HUDEP-2 (cell line): ENCODE results near the gene BTBD9.

Experiments used
- DNase-seq, 76 experiments: peaks; one replicate each; lab custom pipeline; 2025; ENCODE audit not compliant: unreplicated experiment in 76 of 76; lab: John Stamatoyannopoulos, UW

Gene BTBD9

DNA sequence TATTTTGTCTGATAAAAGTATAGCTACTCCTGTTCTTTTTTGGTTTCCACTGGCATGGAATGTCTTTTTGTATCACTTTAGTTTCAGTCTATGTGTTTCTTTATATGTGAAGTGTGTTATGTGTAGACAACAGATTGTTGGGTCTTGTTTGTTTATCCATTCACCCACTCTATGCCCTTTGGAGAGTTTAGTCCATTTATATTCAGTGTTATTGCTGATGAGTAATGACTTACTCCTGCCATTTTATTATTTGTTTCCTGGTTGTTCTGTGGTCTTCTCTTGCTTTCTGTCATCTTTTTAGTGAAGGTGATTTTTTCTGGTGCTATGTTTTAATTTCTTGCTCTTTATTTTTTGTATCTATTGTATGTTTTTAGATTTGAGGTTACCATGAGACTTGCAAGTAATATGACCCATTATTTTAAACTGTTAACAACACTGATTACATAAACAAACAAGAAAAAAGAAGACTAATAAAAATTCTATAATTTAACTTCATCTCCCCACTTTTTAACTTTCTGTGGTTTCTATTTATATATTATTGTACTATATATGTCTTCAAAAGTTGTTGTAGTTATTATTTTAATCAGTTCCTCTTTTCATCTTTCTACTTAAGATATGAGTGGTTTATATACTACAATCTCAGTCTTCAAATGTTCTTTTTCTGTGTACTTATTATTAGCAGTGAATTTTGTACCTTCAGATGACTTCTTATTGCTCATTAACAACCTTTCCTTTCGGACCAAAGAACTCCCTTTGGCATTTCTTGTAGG, 323.4 kb downstream of the BTBD9 start:
- no peak for DNase-seq

DNA sequence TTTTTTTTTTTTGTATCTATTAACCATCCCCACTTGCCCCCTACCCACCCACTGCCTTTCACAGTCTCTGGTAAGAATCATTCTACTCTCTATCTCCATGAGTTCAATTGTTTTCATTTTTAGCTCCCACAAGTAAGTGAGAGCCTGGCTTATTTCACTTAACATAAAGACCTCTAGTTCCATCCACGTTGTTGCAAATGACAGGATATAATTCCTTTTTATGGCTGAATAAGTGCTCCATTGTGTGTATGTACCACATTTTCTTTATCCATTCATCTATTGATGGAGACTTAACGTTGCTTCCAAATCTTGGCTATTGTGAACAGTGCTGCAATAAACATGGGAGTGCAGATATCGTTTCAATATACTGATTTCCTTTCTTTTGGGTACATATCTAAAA, 328.5 kb downstream of the BTBD9 start:
- no peak for DNase-seq

DNA sequence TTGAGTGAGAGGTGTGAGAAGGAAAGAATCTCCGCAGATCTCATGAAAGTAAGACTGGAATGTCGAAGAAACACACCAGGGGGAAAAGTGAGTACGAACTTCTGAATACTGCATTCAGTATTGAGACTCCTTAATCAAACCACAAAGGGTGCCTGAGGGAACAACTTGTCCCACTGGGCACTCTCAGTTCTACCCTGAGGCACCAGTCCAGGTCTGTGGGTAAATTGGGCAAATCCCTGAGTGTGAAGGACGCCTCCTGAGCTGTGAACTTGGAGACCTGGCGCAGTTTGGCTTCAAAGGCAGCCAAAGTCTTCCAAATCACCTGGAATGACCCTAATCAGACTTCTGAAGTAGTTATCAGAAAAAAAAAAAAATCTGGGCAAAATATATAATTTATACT, 329.7 kb downstream of the BTBD9 start:
- DNase-seq, result no peak

DNA sequence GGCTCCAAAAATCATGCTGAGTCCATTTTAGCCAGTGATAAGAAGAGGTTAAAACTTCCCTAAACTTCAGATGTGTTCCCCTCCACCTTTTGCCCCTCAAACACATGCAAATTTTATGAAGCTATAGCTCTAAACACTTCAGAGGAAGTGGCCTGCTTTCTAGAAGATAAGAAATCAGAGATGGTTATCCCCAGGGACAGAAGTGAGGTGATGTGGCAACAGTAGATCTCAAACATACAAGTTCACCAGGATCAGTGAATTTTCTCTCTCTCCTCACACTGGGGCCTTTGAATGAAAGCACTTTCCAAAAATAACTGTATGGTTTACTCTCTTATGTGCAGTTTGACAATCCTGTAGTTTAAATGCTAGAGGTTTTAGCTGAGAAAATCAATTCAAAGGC, 332.0 kb downstream of the BTBD9 start:
- no peak for DNase-seq

DNA sequence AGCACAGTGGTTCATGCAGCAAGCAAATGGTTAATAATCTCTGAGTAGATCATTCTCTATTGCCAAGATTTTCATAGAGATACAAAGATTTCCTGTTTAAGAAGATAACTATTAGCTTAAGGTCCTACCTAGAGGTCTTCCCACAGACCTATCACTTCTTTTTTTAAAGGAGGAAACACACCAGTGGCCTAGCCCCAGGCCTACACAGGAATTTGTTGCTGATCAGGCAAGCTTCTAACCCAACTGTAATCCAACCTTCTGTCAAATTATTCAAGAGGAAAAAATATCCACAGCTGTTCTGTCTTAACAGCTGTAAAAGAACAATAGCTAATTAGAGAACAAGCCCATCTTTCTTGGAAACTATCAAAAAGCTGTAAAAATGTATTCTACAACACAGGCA, 332.8 kb downstream of the BTBD9 start:
- DNase-seq, result no peak

DNA sequence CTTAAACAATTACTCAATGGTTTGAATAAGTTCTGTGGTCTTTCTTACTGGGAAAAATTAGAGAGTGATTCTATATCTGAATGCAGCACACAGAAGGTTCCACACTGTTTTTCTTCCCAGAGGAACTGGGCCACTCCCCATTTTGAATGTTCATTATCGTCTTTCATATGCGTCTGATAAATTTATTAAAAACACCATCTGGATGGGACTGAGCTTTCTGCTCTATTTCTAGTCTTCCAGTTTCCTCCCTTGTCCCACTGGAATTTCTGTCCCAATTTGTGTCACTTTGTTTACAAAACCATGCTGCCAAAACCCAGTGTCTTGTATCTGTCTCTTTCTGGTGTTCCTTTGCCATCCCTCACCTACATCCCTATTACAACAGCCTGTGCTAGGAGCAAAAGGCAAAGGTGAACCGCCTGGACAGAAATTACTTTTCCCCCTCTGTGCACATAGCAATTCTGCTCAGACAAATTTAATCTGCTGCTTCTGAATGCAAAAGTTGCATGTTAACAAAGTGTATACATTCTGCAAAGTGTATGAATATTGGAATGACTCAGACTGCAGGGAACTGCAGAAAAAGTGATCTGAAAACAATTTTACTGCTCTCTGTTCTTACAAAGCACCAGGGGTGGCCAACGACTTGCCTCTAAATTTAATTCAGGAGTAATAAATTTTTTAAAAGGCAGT, 333.6 kb downstream of the BTBD9 start:
- no peak for DNase-seq

DNA sequence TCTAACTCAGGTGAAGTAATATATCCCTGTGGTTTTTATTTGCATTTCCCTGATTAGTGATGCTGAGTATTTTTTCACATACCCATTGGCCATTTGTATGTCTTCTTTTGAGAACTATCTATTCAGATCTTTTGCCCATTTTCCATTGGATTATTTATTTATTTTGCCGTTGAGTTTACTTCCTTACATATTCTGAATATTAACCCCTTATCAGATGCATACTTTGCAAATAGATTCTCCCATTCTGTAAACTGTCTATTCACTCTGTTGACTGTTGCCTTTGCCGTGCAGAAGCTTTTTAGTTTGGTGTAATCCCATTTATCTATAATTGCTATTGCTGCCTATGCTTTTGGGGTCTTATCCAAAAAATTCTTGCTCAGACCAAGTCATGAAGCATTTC, 336.9 kb downstream of the BTBD9 start:
- no peak for DNase-seq

DNA sequence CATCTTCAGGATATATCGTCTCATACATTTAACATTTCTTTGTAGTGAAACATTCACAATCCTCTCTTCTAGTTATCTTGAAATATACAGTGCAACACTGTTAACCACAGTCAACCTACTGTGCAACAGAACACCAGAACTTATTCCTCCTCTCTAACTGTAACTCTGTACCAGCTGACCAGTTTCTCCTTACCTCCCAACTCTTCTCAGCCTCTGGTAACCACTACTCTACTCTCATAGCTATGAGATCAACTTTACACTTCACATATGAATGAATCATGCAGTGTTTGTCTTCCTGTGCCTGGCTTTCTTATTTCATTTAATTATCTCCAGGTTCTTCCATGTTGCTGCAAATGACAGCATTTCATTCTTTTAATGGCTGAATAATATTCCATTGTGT, 337.6 kb downstream of the BTBD9 start:
- no peak for DNase-seq

DNA sequence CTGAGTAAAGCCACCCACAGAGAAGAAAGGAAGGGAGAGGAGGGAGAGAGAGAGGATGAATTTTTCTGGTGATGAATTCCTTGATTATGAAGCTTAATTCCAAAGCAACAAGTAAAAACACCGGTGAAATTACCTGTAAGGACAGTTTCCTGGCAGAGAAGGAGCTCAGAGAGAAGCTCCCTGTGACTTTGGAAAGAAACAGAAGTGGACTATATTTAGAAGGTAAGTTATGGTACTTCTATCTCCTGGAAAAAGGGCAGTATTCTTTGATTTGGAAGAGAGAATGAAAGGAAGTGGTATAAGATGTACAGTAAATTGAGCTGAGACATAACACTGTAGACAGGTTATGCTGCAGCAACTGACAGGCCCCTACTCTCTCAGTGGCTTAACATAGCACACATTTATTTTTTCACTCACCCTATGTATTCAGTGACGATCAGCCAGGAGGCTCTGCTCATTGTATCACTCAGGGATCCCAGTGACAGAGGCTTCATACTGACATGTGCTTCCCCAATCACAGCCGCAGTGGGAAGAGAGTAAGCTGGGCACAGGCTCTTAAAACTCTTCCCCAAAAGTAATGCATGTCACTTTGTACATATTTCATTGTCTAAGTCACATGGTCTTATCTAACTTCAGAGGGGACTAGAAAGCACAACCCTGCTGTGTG, 349.5 kb downstream of the BTBD9 start:
- DNase-seq, result no peak

DNA sequence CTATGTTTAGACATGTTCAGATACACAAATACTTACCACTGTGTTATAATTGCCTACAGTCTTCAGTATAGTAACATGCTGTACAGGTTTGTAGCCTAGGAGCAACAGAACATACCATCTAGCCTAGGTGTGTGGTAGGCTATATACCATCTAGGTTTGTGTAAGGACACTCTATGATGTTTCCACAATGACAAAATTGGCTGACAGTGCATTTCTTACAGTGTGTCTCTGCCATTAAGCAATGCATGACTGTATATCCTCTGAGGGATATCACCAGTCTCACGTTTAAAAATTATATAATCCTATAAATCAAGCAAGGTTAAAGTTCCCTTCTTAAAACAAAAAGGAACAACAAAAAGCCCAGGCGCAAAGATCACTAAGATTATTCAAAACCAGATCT, 352.2 kb downstream of the BTBD9 start:
- DNase-seq, result no peak

DNA sequence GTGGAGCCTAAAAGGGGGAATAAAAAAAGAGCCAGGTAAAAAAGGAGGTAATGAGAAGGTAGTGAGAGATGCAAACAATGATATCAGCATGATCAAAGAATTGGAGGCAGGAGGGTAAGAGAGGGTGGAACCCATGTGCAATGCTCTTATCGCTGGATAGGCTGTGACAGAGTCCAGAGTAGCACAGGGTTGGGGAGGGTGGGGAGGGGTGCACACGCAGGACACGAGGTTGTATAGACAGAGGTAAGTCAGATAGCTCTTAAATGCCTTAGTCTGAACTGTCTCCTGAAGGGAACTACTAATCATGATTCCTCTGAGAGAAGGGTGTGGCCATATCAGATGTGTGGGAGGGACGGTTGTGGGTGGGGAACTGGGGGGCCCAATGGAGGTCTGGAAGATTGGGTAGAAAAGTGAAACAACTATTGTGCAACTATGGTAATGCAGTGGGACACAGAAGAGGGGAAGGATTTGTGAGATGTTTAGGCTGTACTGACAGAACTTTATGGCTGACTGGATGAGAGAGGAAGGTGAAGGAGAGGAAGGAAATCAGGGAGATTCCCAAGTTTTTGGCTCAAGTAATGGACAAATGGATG, 354.8 kb downstream of the BTBD9 start:
- no peak for DNase-seq

DNA sequence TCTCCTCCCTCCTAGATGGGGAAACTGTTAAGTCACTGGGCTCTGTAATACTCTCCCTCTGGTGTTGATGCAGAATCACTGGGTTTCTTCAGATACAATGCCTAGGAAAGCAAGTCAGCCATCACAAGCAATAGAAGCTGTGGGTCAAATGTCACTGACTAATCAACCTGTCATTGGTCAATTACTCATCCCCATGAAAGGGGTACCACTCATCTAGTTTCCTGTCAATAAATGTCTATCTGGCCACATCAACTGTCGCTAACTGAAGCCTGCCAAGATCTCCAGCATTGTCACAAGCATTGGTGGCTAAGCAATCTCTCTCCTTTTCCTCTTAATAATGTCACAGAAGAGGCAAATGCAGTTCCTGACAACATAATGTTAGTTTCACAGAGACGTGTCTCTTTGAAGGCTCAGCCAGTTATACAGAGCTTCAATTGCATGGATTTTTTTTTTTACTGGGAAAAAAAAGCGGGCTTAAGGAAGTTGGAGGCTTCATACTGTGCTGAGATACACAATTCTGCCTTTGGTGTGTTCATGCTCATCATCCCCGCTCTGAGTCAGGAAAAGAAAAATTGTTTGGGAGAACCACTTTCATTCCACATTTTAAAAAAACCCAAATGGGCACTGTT, 355.9 kb downstream of the BTBD9 start:
- no peak for DNase-seq

DNA sequence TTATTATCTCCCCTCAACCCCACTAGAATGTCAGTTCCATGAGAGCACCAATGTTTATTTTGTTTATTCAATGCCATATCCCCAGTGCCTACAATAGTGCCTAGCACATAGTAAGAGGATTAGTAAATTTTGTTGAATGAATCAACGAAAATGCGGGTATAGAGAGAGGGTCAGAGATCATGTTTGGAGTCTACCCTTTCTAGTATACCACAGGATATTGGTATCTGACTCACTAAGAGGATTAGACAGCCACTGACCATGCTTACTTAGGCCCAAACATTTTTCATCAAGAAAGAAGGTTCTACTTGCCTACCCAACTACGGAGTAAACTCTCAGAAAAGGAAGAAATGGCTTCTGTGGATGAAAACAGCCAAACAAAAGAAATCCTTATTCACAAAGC, 356.8 kb downstream of the BTBD9 start:
- DNase-seq, result no peak

DNA sequence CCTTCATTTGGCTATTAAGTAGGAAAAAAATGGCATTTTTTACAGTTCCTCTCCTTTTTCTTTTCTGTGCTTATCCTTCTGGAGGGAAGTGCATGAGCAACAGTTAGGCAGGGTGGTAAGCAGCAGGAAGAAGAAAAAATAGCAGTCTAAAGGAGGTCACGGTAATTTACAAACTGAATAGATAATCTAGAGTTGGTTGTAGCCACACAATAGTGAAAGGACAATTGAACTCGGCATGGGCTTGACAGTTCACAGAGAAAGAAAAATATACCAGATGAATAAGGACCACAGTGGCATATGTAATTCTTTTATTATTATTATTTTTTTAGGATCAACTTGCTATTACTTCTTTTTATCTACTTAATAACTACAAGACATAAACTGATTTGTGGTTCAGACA, 358.6 kb downstream of the BTBD9 start:
- no peak for DNase-seq

DNA sequence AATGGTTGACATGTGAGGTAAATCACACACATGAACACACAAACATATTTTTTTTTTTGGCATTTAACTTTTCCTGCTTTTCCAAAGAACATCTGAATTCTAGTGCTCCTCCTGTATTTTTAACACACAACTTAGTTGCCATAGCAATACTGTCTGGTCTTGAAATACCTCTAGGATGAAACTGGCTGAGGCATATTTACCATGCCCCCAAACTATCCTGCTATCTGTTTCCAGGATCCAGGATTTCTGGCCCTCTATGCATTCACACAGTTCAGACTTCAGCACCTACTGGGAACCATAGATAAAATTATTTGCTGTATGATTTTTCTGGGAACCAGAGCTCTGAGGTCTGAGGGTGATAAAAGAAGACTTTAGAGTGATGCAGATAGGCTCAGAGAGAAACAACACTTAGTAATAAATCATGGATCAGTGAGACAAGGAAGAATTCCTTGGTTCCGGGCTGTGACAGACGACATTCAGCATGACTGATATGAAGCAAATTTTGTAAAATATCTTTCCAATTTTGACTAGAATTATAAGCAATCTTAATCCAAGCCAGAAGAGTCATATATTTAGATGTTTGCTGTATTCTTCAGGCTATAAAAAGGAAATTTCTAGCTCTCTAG, 359.7 kb downstream of the BTBD9 start:
- DNase-seq, result no peak

DNA sequence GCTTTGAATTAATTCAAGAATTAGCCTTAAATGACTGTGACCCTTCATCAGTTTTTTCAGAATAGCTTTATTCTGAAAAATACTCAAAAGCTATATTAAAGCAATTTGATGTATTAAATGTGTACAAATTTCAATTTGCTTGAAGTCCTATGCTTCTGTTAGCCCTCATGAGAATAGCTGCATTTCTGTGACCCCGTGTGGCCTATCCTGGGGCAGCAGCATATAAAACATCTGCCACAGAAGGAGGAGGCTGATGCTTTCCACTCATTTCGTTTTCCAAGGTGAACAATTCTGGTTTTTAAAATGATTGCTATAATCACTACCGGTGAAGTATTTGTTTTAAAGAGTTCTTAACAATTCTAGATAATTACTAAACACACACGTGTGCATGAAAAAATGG, 360.3 kb downstream of the BTBD9 start:
- no peak for DNase-seq

DNA sequence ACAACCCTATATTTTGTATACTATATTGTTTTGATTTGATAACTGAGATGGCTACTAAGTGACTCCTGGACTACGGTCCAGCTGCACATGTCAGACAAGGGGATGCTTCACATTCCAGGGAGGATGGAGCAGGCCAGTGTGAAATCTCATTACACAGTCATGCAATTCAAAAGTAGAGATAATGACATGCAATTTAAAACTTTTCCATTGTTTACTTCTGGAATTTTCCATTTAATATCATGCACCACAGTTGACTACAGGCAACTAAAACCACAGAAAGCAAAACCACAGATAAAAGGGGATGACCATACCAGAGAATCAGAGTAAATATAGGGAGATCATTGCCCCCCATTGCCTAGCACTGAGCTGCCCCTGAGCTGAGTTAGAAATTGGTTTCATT, 366.4 kb downstream of the BTBD9 start:
- DNase-seq, result no peak

DNA sequence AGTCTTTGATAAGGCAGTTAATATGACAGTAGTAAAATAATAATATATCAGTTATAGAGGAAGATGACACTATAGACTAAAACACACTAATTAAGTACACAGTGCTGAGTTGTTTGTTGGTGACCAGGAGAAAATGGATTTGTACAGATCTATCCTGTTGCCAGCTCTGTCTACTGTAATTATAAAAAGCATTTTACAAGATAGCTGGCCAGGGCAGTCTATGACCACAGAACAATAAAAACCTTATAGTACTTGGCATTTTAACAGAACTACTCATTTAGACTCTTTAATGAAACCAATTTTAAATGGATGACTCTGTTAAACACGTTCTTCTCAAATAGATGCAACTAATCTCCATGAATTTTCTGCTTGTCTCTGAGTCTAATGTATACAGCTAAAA, 367.5 kb downstream of the BTBD9 start:
- no peak for DNase-seq

DNA sequence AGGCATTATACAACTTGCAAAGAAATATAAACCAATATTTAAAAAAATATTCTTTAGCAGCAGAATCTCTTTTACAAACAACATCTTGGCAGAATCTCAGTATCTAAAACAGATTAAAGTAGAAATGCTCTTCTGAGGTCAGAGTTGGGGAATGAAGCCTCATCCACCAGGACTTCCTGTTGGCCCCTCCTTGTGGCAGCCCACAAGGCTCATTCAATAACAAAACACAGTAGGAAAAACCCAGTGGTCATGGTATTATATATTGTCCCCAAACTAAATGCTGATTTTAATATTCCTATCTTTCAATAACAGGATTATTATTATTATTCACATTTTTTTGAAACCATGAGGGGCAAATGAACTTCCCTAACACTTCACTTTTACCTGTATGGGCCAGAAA, 368.6 kb downstream of the BTBD9 start:
- DNase-seq, result no peak

DNA sequence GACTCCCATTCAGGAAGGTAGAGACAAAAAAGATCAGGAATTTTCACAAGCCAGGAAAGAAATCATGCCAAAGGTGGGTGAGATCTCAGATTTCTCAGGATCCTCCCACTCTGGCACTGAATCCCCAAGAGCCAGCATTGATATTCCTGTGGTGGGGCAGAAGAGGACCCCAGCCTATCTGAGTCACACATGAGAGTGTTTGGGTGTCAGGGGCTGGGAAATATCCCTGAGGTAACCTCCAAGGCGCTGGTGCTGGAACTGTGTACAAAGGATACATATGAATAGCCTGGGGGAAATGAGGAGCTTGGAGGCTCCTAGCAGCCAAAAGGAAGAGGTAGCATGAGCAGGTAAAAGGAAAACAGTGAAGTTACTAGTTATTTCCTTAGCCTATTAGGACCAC, 369.4 kb downstream of the BTBD9 start:
- DNase-seq, result no peak
